Neural crest cell (in vitro differentiated cells): ENCODE results near the gene DMXL1. TPM values are rescaled to one million over a fixed set of nuclear protein-coding genes. Genes with fewer than 3 reads are reported as not detected.

Experiments
- DNase-seq: peaks from one replicate; pipeline ENCODE4 v3.0.0; 2021; ENCODE audit warnings: low read depth, mixed read lengths, low spot score
- H3K27ac Mint-ChIP-seq: one replicate; pipeline ENCODE4 v1.8.0; 2021; ENCODE audit warnings: mild to moderate bottlenecking, mixed read lengths; ENCODE audit not compliant: unreplicated experiment
- H3K27me3 Mint-ChIP-seq: 2 replicates; pipeline ENCODE4 v1.8.0; 2021; ENCODE audit warnings: low read depth, mild to moderate bottlenecking, mixed read lengths
- H3K36me3 Mint-ChIP-seq: 2 replicates; pipeline ENCODE4 v1.8.0; 2021; ENCODE audit warnings: low read depth, mild to moderate bottlenecking, mixed read lengths
- H3K4me1 Mint-ChIP-seq: 2 replicates; pipeline ENCODE4 v1.8.0; 2021; ENCODE audit warnings: mixed read lengths
- H3K4me3 Mint-ChIP-seq: one replicate; pipeline ENCODE4 v1.8.0; 2021; ENCODE audit warnings: mild to moderate bottlenecking, mixed read lengths
- H3K9me3 Mint-ChIP-seq: 2 replicates; pipeline ENCODE4 v1.8.0; 2021; ENCODE audit warnings: mixed read lengths
- CTCF ChIP-seq: fragments of 200-600 bp; sonication (generic); conservative IDR thresholded peaks from 2 replicates; pipeline ENCODE4 v1.5.0; 2021; ENCODE audit warnings: antibody characterized with exemption, mild to moderate bottlenecking
- total RNA-seq: library from RNA; stranded (reverse); gene quantifications from 2 replicates; pipeline ENCODE4 v1.2.1, GENCODE V29; 2021

The DMXL1 gene
- total RNA-seq, 1 donor from 2014 or later, result 24.1 TPM

- Mint-ChIP-seq H3K36me3 (peaks cover 3% of the 10 kb centered on the region), H3K4me3 (no peak overlapping the region), H3K9me3 (no peaks in the 10 kb centered on the region), H3K27me3 (no peaks in the 10 kb centered on the region), H3K4me1 (peaks cover 3% of the 10 kb centered on the region), H3K27ac (no peak overlapping the region)
- no peak for TF ChIP-seq CTCF
- no peak for DNase-seq
Measured at GRCh38 chr5:119274767-119275130, 203.9 kb downstream of the DMXL1 start.

GRCh38 chr5:119275146-119275545 lies 204.3 kb downstream of the DMXL1 start:
- H3K27ac Mint-ChIP-seq, result no peak overlapping the region
- TF ChIP-seq CTCF, result no peak
- no peaks in the 10 kb centered on the region for H3K4me1 Mint-ChIP-seq
- DNase-seq, result no peak
- H3K36me3 Mint-ChIP-seq, result peaks cover 3% of the 10 kb centered on the region
- no peaks in the 10 kb centered on the region for H3K9me3 Mint-ChIP-seq
- no peak overlapping the region for H3K4me3 Mint-ChIP-seq
- no peaks in the 10 kb centered on the region for H3K27me3 Mint-ChIP-seq

- H3K4me1 Mint-ChIP-seq, result no peaks in the 10 kb centered on the region
- H3K36me3 Mint-ChIP-seq, result peaks cover 3% of the 10 kb centered on the region
- no peak for TF ChIP-seq CTCF
- H3K4me3 Mint-ChIP-seq, result no peak overlapping the region
- no peaks in the 10 kb centered on the region for H3K27me3 Mint-ChIP-seq
- no peak overlapping the region for H3K27ac Mint-ChIP-seq
- DNase-seq, result no peak
- no peaks in the 10 kb centered on the region for H3K9me3 Mint-ChIP-seq
Measured at GRCh38 chr5:119275601-119276173, 204.8 kb downstream of the DMXL1 start.

GRCh38 chr5:119276978-119277377 lies 206.1 kb downstream of the DMXL1 start:
- no peaks in the 10 kb centered on the region for H3K36me3 Mint-ChIP-seq
- DNase-seq, result no peak
- no peaks in the 10 kb centered on the region for H3K9me3 Mint-ChIP-seq
- no peaks in the 10 kb centered on the region for H3K27me3 Mint-ChIP-seq
- H3K4me1 Mint-ChIP-seq, result no peaks in the 10 kb centered on the region
- no peak for TF ChIP-seq CTCF
- no peak overlapping the region for H3K27ac Mint-ChIP-seq
- no peak overlapping the region for H3K4me3 Mint-ChIP-seq

- no peak overlapping the region for H3K4me3 Mint-ChIP-seq
- no peaks in the 10 kb centered on the region for H3K9me3 Mint-ChIP-seq
- no peaks in the 10 kb centered on the region for H3K27me3 Mint-ChIP-seq
- DNase-seq, result no peak
- H3K36me3 Mint-ChIP-seq, result no peaks in the 10 kb centered on the region
- H3K27ac Mint-ChIP-seq, result no peak overlapping the region
- no peaks in the 10 kb centered on the region for H3K4me1 Mint-ChIP-seq
- no peak for TF ChIP-seq CTCF
Measured at GRCh38 chr5:119279093-119279492, 208.2 kb downstream of the DMXL1 start.

- DNase-seq, result no peak
- H3K4me3 Mint-ChIP-seq, result no peak overlapping the region
- H3K27me3 Mint-ChIP-seq, result no peaks in the 10 kb centered on the region
- no peak for TF ChIP-seq CTCF
- no peaks in the 10 kb centered on the region for H3K4me1 Mint-ChIP-seq
- no peaks in the 10 kb centered on the region for H3K9me3 Mint-ChIP-seq
- H3K36me3 Mint-ChIP-seq, result no peaks in the 10 kb centered on the region
- H3K27ac Mint-ChIP-seq, result no peak overlapping the region
Measured at GRCh38 chr5:119280380-119280779, 209.5 kb downstream of the DMXL1 start.
